Ovary (tissue), 9 donors: Measurements from ENCODE around the gene SLMAP. TPM values are rescaled to one million over a fixed set of nuclear protein-coding genes. Genes with fewer than 3 reads are reported as not detected.

Experiments
- DNase-seq, 5 donors: peaks; one replicate each; pipeline ENCODE4 v3.0.0-alpha.2; 2019 to 2020
- H3K27ac ChIP-seq, 2 donors: fragments of 200-600 bp; one replicate each; pipeline versions ENCODE4 v1.5.1 to v1.8.0; 2019 to 2022
- H3K27me3 ChIP-seq: fragments of 200-600 bp; one replicate; pipeline ENCODE4 v1.8.0; 2022
- H3K36me3 ChIP-seq: fragments of 200-600 bp; sonication (generic); one replicate; pipeline ENCODE4 v1.5.1; 2019
- H3K4me1 ChIP-seq: one replicate; pipeline ENCODE4 v1.8.1; 2013; ENCODE audit warnings: mild to moderate bottlenecking, moderate library complexity; ENCODE audit not compliant: insufficient read depth
- H3K4me3 ChIP-seq: fragments of 200-600 bp; sonication (generic); one replicate; pipeline ENCODE4 v1.5.1; 2017
- H3K9me3 ChIP-seq, 2 donors: fragments of 200-600 bp in 1 of 2; sonication (generic) in 1 of 2; one replicate each; pipeline versions ENCODE4 v1.5.1 to v1.8.1; 2013 to 2019; ENCODE audit warnings: mild to moderate bottlenecking in 1 of 2, moderate library complexity in 1 of 2
- EP300 ChIP-seq: sonication (generic); formaldehyde crosslinking; IDR thresholded peaks from one replicate; pipeline ENCODE4 v1.6.1; 2017; ENCODE audit warnings: antibody characterized with exemption
- POLR2A ChIP-seq: fragments of 450-650 bp; IDR thresholded peaks from one replicate; pipeline ENCODE4 v1.6.1; 2017; ENCODE audit warnings: antibody characterized with exemption, mild to moderate bottlenecking, moderate library complexity
- WGBS, 3 donors: extraction: QIAGEN DNeasy Blood & Tissue Kit in 1 of 3; methylation state at CpG; one replicate each; pipeline versions ENCODE4 v1.1.5 to v1.1.7; 2013 to 2017; 5-methylcytosine and 5-hydroxymethylcytosine counted together
- intact Hi-C, 4 donors: fragments of 100-400 bp; cut with DNase I; formaldehyde crosslinking; loops; one replicate each; pipeline versions ENCODE4 v1.11.0 to v1.15.1; 2022 to 2023
- polyA plus RNA-seq, 2 donors: library from polyadenylated mRNA; stranded (reverse); fragments of 200-250 nt in 1 of 2; fragments of 350-450 nt in 1 of 2; fragmentation: Illumina TruSeq in 1 of 2; extraction: RNeasy Lipid Tissue Mini Kit (QIAGEN cat#74804) in 1 of 2; gene quantifications; one replicate each; pipeline ENCODE4 v1.2.3, GENCODE V29; 2013 to 2014
- total RNA-seq, 7 donors: library from RNA; depleted of rRNA in 2 of 7; stranded (reverse); fragments of >200 nt in 2 of 7; fragmentation: NEBNext Ultra II Directional in 3 of 7; extraction: Animal tissue kit (Norgen Biotek cat#: 25700) in 3 of 7; gene quantifications; one replicate each; pipeline versions ENCODE4 v1.1.0 to v1.2.4, GENCODE V29; 2016 to 2023
- TF ChIP-seq, protein P1 (sequence below), 3 donors: fragments of 450-650 bp in 2 of 3; fragments of 200-600 bp in 1 of 3; IDR thresholded peaks; one replicate each; pipeline versions ENCODE4 v1.5.1 to v1.8.0; 2016 to 2022; ENCODE audit warnings: antibody characterized with exemption in 3 of 3, mild to moderate bottlenecking in 1 of 3
- donor health status: DM: no; HTN: no; CAD: no; lungs with moderate emphysema.
- donor health status: DM: no; HTN: no; CAD: no.
- donor health status: Bipolar disorder and iron deficiency.
- donor health status: DM: yes; HTN: yes; CAD: no.
- donor health status: DM: no; HTN: no; CAD: no.
- donor health status: DM: yes; HTN: yes; CAD: no.

Gene SLMAP
- total and polyA plus RNA-seq, 9 donors: 26.3 to 113 (median 73.8) TPM

DNA sequence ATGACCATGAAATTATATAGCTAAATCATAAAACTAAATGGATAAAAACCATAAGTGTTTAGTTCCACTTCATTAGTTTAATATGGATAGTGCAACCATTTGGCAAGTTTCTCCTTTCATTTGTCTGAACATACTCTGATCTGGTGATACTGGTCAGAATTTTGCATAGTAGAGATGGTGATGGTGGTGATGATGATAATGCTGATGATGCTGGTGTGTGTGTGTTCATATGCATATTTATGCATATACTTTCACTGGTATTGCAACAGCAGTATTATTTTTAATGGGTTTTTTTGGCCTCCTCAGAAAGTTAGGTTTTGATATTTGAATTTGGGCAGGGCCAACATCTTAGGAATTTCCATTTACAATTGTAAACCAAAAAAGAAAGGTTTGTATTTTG is 76.4 kb downstream of the SLMAP start:
- no peak for DNase-seq
- Histone ChIP-seq H3K36me3 (no peaks in the 10 kb centered on the region), H3K4me1 (peaks cover 3% of the 10 kb centered on the region), H3K4me3 (no peak overlapping the region), H3K27ac (no peak overlapping the region), H3K27me3 (no peaks in the 10 kb centered on the region), H3K9me3 (no peaks in the 10 kb centered on the region)
- intact Hi-C loops: no loop called here
- no peak for TF ChIP-seq EP300
- TF ChIP-seq, protein P1, sequence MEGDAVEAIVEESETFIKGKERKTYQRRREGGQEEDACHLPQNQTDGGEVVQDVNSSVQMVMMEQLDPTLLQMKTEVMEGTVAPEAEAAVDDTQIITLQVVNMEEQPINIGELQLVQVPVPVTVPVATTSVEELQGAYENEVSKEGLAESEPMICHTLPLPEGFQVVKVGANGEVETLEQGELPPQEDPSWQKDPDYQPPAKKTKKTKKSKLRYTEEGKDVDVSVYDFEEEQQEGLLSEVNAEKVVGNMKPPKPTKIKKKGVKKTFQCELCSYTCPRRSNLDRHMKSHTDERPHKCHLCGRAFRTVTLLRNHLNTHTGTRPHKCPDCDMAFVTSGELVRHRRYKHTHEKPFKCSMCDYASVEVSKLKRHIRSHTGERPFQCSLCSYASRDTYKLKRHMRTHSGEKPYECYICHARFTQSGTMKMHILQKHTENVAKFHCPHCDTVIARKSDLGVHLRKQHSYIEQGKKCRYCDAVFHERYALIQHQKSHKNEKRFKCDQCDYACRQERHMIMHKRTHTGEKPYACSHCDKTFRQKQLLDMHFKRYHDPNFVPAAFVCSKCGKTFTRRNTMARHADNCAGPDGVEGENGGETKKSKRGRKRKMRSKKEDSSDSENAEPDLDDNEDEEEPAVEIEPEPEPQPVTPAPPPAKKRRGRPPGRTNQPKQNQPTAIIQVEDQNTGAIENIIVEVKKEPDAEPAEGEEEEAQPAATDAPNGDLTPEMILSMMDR (IDR thresholded peaks at IDR 0.05): no peak
- TF ChIP-seq POLR2A: no peak

DNA sequence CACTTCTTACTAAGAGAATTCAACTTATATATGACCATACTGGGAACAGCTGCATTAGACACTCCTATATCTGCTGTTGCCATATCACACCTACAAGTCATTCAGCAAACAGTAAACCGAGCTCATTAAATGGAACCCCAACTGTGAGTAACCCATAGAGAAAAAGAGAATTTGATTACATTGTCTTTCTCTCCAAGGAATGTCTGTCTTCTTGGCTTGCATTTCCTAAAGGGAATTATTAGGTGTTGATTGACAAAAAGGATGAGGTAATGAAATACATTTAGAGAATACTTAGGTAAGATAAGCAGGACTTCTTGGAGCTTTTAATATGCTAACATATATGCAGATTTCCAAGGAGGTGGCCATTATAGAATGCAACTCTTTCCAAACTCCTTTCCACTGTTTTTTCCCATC is 76.8 kb downstream of the SLMAP start:
- no peak overlapping the region for H3K27ac ChIP-seq
- no peak for DNase-seq
- TF ChIP-seq EP300: no peak
- TF ChIP-seq POLR2A: no peak
- TF ChIP-seq, protein P1 (IDR thresholded peaks at IDR 0.05): no peak
- H3K4me3 ChIP-seq: no peak overlapping the region
- no peaks in the 10 kb centered on the region for H3K27me3 ChIP-seq
- H3K36me3 ChIP-seq: no peaks in the 10 kb centered on the region
- intact Hi-C loops: no loop called here
- H3K9me3 ChIP-seq: no peaks in the 10 kb centered on the region
- peaks cover 3% of the 10 kb centered on the region for H3K4me1 ChIP-seq
- WGBS, 3 donors: 91 to 97% (median 93%) methylated on average over 1 of the region's 1 CpG

DNA sequence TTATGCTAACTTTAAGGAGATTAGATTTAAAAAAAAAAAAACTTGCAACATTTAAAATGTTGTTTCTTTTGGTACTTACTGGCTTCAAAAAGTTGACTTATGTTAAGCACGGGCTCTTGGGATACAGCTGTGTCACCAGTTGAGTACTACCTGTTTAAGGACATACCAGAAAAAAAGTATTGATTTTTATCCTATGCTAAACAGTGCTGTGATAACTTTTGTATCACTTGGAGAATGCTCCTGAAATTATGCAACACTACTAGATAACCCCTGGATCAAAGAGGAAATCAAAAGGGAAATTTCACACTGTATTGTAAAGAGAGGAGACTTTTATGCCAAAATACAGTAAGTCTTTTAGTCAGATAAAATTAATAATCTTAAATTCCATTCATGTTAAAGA is 77.7 kb downstream of the SLMAP start:
- Histone ChIP-seq H3K27me3 (no peaks in the 10 kb centered on the region), H3K4me1 (peaks cover 5% of the 10 kb centered on the region), H3K27ac (no peak overlapping the region), H3K9me3 (no peaks in the 10 kb centered on the region), H3K4me3 (no peak overlapping the region), H3K36me3 (no peaks in the 10 kb centered on the region)
- intact Hi-C loops: no loop called here
- no peak for DNase-seq
- TF ChIP-seq POLR2A: no peak
- TF ChIP-seq EP300: no peak
- TF ChIP-seq, protein P1 (IDR thresholded peaks at IDR 0.05): no peak
- 90 to 99% (median 93%) methylated on average over 1 of the region's 1 CpG for WGBS, 3 donors

DNA sequence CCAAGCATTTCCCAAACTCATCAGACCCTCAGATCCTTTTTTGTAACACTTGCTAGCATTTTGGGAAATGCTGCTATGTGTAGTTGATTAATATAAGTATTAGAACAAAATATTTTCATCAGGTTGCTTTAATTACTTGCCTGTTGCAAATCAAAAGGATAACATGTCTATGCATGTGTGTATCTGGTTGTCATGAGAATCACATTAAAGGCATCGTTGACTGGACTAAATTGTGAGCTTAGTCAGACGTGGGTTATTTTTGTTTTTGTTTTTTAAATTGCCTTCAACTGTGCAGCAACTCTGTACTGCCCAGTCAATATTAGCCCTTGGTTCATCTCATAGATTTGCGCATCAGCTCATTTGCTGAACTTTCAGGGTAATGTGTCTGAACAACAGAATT is 81.6 kb downstream of the SLMAP start:
- H3K4me1 ChIP-seq: peaks cover 6% of the 10 kb centered on the region
- no peaks in the 10 kb centered on the region for H3K9me3 ChIP-seq
- H3K27ac ChIP-seq: no peak overlapping the region
- WGBS, 3 donors: 73 to 82% (median 77%) methylated on average over 3 of the region's 3 CpGs
- no peak for DNase-seq
- intact Hi-C loops: no loop called here
- H3K36me3 ChIP-seq: no peaks in the 10 kb centered on the region
- no peaks in the 10 kb centered on the region for H3K27me3 ChIP-seq
- H3K4me3 ChIP-seq: no peak overlapping the region
- TF ChIP-seq EP300 (no peak), POLR2A (no peak)
- TF ChIP-seq, protein P1 (IDR thresholded peaks at IDR 0.05): no peak

DNA sequence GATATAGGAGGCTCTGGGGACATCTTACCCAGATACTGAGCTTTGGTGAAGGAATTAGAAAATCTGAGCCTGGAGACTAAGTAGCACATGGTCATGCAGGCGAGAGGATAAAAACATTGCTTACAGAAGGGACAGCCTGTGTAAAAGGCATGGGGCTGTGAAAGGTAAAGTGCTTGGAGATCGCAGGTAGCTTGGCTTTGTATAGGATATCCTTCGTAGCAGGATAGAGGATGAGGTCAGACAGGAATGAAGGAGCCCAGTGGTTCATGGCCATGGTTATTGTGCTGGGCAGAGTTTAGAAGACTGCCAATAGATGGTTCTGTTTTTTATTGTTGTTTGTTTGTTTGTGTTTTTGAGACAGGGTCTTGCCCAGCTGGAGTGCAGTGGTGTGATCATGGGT is 82.5 kb downstream of the SLMAP start:
- TF ChIP-seq POLR2A (no peak), EP300 (no peak)
- TF ChIP-seq, protein P1 (IDR thresholded peaks at IDR 0.05): no peak
- Histone ChIP-seq H3K27ac (no peak overlapping the region), H3K36me3 (no peaks in the 10 kb centered on the region), H3K4me3 (no peak overlapping the region), H3K27me3 (no peaks in the 10 kb centered on the region), H3K4me1 (peaks cover 7% of the 10 kb centered on the region), H3K9me3 (no peaks in the 10 kb centered on the region)
- WGBS, 3 donors: 91 to 94% (median 92%) methylated on average over 3 of the region's 3 CpGs
- intact Hi-C loops: no loop called here
- no peak for DNase-seq
